Neural cell (in vitro differentiated cells): ENCODE results near the gene PDS5B.
A peak's percentile ranks its signal among the peaks of the same experiment; 100 is the strongest.

Experiments
- EZH2 ChIP-seq: fragments of 200-600, 300-800 bp; shearing (Covaris generic), sonication (generic); IDR thresholded peaks from 2 replicates; pipeline ENCODE4 v1.6.1; 2014; ENCODE audit warnings: antibody characterized with exemption, low read length, borderline replicate concordance, mild to moderate bottlenecking; ENCODE audit not compliant: insufficient read depth, poor library complexity, severe bottlenecking
- MXI1 ChIP-seq: fragments of 450-650 bp; conservative IDR thresholded peaks from 2 replicates; pipeline ENCODE4 v1.6.1; 2014; ENCODE audit warnings: antibody characterized with exemption, mild to moderate bottlenecking; ENCODE audit not compliant: poor library complexity, severe bottlenecking
- POLR2AphosphoS5 ChIP-seq: IDR thresholded peaks from 2 replicates; pipeline ENCODE4 v1.6.1; 2012
- RAD21 ChIP-seq: fragments of 450-650 bp; conservative IDR thresholded peaks from 2 replicates; pipeline ENCODE4 v1.6.1; 2014; ENCODE audit warnings: antibody characterized with exemption, mild to moderate bottlenecking, moderate library complexity
- TAF1 ChIP-seq: IDR thresholded peaks from 2 replicates; pipeline ENCODE4 v1.6.1; 2012; ENCODE audit warnings: low read depth
- TF ChIP-seq, protein P1 (sequence below): fragments of 450-650 bp; IDR thresholded peaks from 2 replicates; pipeline ENCODE4 v1.5.1; 2014; ENCODE audit warnings: antibody characterized with exemption, mild to moderate bottlenecking, moderate library complexity; ENCODE audit not compliant: poor library complexity, severe bottlenecking

DNA sequence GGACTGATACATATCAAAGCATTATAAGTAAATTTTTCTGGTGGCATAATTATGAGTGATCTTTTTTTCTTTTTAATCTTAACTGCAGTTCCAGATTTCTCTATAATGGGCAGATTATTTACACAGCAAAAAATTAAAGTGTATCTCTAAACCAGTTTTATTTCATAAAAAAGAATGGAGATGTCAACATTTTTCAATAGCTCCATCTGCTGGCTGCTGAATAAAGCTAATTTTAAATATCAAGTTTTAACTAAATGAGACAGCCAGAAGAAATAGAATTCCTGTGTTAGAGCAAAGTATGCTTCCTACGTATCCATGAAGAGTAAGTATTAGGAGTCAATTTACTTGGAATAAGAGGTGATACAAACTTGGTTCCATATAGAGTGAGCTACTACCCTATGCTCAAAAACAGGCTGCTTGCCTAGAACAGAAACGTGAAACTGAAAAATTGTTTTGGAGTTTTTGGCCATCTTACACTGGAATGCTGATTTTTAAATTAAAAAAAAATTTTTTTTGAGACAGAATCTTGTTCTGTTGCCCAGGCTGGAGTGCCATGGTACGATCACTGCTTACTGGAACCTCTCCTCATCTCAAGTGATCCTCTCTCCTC lies 5.0 kb upstream of the PDS5B start:
- TF ChIP-seq, protein P1, sequence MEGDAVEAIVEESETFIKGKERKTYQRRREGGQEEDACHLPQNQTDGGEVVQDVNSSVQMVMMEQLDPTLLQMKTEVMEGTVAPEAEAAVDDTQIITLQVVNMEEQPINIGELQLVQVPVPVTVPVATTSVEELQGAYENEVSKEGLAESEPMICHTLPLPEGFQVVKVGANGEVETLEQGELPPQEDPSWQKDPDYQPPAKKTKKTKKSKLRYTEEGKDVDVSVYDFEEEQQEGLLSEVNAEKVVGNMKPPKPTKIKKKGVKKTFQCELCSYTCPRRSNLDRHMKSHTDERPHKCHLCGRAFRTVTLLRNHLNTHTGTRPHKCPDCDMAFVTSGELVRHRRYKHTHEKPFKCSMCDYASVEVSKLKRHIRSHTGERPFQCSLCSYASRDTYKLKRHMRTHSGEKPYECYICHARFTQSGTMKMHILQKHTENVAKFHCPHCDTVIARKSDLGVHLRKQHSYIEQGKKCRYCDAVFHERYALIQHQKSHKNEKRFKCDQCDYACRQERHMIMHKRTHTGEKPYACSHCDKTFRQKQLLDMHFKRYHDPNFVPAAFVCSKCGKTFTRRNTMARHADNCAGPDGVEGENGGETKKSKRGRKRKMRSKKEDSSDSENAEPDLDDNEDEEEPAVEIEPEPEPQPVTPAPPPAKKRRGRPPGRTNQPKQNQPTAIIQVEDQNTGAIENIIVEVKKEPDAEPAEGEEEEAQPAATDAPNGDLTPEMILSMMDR: peak; percentile 70
- peak; percentile 65 for TF ChIP-seq RAD21
- TF ChIP-seq TAF1: no peak
- TF ChIP-seq EZH2: no peak
- no peak for TF ChIP-seq POLR2AphosphoS5
- no peak for TF ChIP-seq MXI1
